GM18520 (cell line): ENCODE data around the gene ANKRD33B.
"Not testable (repeated sequence)": the region's sequence is repeated elsewhere in the genome, so short reads cannot be mapped to it uniquely, and the experiment has no call there.

Source experiments
- ATAC-seq: cut with Tn5 transposase; IDR thresholded peaks from one replicate; pipeline ENCODE4 v1.9.1; 2021; ENCODE audit not compliant: unreplicated experiment

ANKRD33B gene

GRCh38 chr5:10653751-10654400 is 90.0 kb downstream of the ANKRD33B start:
- no peak for ATAC-seq

- no peak for ATAC-seq
Observed at GRCh38 chr5:10654566-10654965, 90.7 kb downstream of the ANKRD33B start.

GRCh38 chr5:10655161-10655971 is 91.5 kb downstream of the ANKRD33B start:
- ATAC-seq, result peak; percentile 89

GRCh38 chr5:10655972-10656830 is 92.3 kb downstream of the ANKRD33B start:
- ATAC-seq, result no peak

GRCh38 chr5:10658265-10658664 is 94.4 kb downstream of the ANKRD33B start:
- no peak for ATAC-seq

GRCh38 chr5:10660135-10660534 is 96.3 kb downstream of the ANKRD33B start:
- ATAC-seq, result no peak

- no peak for ATAC-seq
Observed at GRCh38 chr5:10660720-10661387, 97.0 kb downstream of the ANKRD33B start.

GRCh38 chr5:10661401-10661800 is 97.5 kb downstream of the ANKRD33B start:
- no peak for ATAC-seq

GRCh38 chr5:10662083-10662482 is 98.2 kb downstream of the ANKRD33B start:
- no peak for ATAC-seq

- ATAC-seq, result no peak
Observed at GRCh38 chr5:10662661-10663488, 99.0 kb downstream of the ANKRD33B start.

GRCh38 chr5:10663489-10664179 is 99.8 kb downstream of the ANKRD33B start:
- no peak for ATAC-seq

- not testable (repeated sequence) for ATAC-seq
Observed at GRCh38 chr5:10664180-10664769, 100.4 kb downstream of the ANKRD33B start.

GRCh38 chr5:10665799-10666198 is 101.9 kb downstream of the ANKRD33B start:
- ATAC-seq, result no peak

GRCh38 chr5:10666531-10667299 is 102.8 kb downstream of the ANKRD33B start:
- ATAC-seq, result no peak

- ATAC-seq, result no peak
Observed at GRCh38 chr5:10667431-10668057, 103.7 kb downstream of the ANKRD33B start.

GRCh38 chr5:10668697-10669096 is 104.8 kb downstream of the ANKRD33B start:
- ATAC-seq, result no peak

GRCh38 chr5:10669983-10670382 is 106.1 kb downstream of the ANKRD33B start:
- ATAC-seq, result no peak
